RWPE1 (cell line): ENCODE data around the gene F8.

Source experiments
- CTCF ChIA-PET: fragments of 350-600 bp; sonication (Branson Sonifier 250); formaldehyde crosslinking; extraction: SDS; loops from one replicate; lab custom pipeline; 2021; lab: Yijun Ruan, JAX
- POLR2A ChIA-PET: fragments of 400-600 bp; formaldehyde crosslinking; extraction: SDS; loops from one replicate; lab custom pipeline; 2020; ENCODE audit warnings: antibody characterized with exemption; ENCODE audit not compliant: low non-redundant PET; lab: Yijun Ruan, JAX
- DNase-seq: peaks from one replicate; pipeline ENCODE4 v3.0.0; 2012; ENCODE audit warnings: low spot score
- H3K27ac ChIP-seq: fragments of 450-650 bp; 2 replicates; pipeline ENCODE4 v1.5.1; 2017
- TF ChIP-seq, protein P1 (sequence below): fragments of 450-650 bp; conservative IDR thresholded peaks from 2 replicates; pipeline ENCODE4 v1.5.1; 2017; ENCODE audit warnings: low read depth, mild to moderate bottlenecking

F8 gene

DNA sequence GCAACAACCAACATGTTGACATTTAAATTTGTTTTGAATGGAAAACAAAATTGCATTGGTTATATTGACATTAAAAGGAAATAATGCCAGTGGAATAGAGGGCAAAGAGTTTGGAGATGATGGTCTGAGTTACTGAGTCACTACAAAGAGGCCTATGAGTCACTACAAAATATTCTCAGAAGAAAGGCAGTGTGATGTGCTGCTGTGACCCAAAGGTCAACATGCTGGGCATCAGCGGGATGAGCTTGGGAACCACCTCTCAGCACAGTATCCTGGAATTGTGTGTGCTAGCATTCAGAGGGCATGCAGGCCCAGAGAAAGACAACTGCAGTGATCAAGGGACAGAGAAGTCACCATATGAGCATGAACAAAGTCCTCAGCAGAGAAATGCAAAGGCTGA is 45.6 kb upstream of the F8 start:
- TF ChIP-seq, protein P1, sequence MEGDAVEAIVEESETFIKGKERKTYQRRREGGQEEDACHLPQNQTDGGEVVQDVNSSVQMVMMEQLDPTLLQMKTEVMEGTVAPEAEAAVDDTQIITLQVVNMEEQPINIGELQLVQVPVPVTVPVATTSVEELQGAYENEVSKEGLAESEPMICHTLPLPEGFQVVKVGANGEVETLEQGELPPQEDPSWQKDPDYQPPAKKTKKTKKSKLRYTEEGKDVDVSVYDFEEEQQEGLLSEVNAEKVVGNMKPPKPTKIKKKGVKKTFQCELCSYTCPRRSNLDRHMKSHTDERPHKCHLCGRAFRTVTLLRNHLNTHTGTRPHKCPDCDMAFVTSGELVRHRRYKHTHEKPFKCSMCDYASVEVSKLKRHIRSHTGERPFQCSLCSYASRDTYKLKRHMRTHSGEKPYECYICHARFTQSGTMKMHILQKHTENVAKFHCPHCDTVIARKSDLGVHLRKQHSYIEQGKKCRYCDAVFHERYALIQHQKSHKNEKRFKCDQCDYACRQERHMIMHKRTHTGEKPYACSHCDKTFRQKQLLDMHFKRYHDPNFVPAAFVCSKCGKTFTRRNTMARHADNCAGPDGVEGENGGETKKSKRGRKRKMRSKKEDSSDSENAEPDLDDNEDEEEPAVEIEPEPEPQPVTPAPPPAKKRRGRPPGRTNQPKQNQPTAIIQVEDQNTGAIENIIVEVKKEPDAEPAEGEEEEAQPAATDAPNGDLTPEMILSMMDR: no peak
- no peak for DNase-seq
- ChIA-PET CTCF (no interaction called here), POLR2A (no interaction called here)
- H3K27ac ChIP-seq: no peak overlapping the region

DNA sequence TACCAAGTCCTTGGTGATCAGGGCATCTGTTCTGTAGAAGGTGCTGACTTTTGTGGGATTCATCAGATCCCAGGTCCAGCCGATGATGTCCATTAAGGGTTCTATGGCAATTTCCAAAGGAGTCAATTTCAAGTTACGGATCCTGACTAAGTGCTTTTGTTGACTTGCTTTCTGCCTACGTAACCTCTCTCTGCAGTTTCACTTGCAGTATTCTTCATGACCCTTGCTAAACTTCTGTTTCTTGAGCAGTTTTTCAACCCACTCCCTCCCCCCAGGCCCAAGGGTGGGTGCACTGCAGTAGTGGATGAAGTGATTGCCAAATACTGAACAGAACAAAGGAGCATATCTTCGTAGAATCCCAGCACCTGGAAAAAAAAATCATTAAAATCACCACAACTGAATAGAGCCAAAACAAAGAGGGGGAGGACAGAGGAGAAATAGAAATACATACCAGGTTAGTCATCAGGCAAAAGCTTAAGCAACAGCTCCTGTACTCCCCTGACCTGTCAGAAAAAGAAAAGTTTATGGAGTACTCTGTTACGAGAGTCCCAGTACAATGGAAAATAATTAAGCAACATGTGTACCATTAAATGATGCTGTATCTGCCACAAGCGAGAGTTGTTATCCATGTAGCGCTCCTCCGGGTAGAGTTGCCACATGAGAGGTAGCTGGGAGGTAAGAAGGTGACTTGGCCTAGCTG is 42.7 kb upstream of the F8 start:
- ChIA-PET POLR2A (no interaction called here), CTCF (interaction anchor here (0.8 kb wide), 1 partner anchor 165 kb away, joined by 3 read pairs; no protein-coding TSS in a partner anchor)
- peak; percentile 49 for DNase-seq
- H3K27ac ChIP-seq: peak overlapping the region; percentile 80
- TF ChIP-seq, protein P1: no peak

DNA sequence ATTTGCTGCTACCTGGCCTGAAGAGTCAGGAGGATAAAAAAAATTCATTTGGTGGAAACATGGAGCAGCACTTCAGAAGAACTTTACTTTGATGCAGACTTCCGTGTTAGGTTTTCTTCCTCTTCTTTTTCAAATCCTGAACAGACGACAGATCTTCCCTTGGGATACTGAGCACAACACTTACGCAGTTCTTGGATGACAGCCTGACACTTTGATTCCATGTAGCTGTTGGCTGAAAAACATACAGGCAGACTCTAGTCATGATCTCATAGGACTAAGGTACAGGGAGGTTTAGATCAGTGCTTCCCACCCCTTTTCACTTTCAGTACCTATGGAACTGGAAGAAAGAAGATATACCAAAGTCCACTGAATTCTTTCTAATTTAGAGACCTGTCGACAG is 39.2 kb upstream of the F8 start:
- ChIA-PET POLR2A (no interaction called here), CTCF (no interaction called here)
- no peak for DNase-seq
- no peak overlapping the region for H3K27ac ChIP-seq
- TF ChIP-seq, protein P1: no peak

DNA sequence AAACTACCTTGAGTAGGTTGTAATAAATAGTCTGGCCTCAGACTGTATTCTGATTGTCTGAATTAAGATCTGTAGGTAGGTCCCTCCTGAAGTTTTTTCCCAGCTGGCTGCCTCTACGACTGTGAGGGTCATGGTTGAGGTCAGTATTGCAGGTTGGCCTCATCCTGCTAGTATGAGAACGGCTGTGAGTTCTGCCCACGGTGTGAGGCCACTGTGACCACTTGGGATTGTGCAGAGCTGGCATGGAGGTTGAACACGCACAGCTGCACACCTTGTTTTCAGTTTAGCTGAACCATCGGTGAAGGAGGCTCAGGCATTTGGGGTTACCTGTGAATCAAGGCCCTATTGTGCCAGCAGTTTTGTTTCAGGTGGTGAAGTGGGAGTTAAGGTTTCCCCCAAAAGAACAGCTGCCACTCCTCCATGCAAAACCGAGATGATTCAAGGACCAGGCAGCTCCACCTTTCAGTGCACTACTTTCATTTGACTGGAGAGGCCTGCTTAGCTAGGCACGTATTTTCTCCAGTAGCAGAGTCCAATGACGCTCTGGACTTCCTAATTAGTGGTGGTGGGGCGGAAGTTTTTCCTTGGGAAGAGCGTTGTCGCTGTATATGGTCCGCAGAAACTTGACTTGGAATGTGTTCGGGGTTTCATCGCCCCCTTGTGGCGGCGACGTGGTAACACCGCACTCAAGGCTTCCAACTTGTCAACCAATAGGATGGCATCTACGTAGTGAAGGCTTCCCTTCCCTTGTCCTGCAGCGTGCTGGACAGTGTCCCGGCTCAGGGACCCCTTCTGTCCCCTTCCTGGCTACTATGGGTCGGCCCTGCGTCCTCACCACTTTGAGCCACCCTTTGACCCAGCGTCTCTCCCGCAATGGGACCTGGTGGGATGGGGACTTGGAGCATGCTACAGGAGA is 34.6 kb upstream of the F8 start:
- peak; percentile 43 for DNase-seq
- no peak overlapping the region for H3K27ac ChIP-seq

DNA sequence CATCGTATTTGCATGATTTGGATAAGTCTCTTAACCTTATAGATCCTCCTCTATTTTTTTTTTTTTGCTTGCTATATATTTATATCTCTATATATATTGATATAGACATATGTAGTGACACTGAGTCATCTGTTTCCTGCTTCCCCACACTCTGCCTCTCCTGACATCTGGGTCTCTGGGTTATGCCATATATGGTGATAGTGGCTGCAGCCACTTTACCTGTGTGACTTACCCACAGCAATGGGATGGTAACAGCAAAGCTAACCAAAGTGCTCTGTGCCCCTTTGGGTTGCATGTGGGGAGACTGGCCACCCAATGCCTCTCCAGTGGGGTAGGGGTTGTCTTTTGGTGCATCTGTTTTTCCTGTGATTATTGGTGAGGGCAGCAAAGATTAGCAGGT is 33.9 kb upstream of the F8 start:
- H3K27ac ChIP-seq: no peak overlapping the region
- DNase-seq: no peak
- ChIA-PET CTCF (interaction anchor here (0.6 to 1.0 kb wide), 5 partner anchors 10 to 139 kb away, joined by 3 to 6 read pairs (median 3); no protein-coding TSS in a partner anchor), POLR2A (no interaction called here)
- TF ChIP-seq, protein P1: no peak

More for the DNA sequence above, 34.6 kb upstream of the F8 start:
- ChIA-PET CTCF (interaction anchor here (0.6 to 1.0 kb wide), 5 partner anchors 11 to 238 kb away, joined by 3 to 6 read pairs (median 3); no protein-coding TSS in a partner anchor), POLR2A (no interaction called here)
- TF ChIP-seq, protein P1: peak; percentile 39

DNA sequence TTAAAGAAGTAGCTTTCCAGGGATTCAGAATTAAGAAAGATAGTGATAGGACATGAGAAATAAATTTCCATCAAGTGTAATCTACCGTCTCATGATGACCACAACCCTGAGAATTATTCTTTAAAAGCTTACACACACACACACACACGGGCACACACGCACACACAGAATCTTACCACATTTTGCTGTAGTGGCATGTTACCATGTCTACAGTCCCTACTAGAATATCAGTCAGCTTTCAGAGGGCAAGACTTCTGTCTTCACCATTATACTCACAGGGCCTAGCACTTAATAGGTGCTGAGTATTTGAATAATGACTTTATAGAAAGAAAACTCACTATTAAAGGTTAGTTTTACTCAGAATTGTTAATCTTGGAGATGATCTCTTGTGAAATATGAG is 33.0 kb upstream of the F8 start:
- CTCF ChIA-PET: no interaction called here
- TF ChIP-seq, protein P1: no peak
- DNase-seq: no peak
- no peak overlapping the region for H3K27ac ChIP-seq
- POLR2A ChIA-PET: no interaction called here
